ENCODE results near the gene ADGRB3. TPM values are rescaled to one million over a fixed set of nuclear protein-coding genes. Genes with fewer than 3 reads are reported as not detected.
"Not testable (repeated sequence)": the region's sequence is repeated elsewhere in the genome, so short reads cannot be mapped to it uniquely, and the experiment has no call there.

Gene ADGRB3
- total and polyA plus RNA-seq, 4 donors = 26.9 to 99.7 (median 60.2) TPM

- Histone ChIP-seq H3K27ac (ENCODE audit: low read depth, low read length) (peak overlapping the region; percentile 54), H3K27me3 (ENCODE audit: control insufficient read depth, insufficient read depth, low read length) (no peaks in the 10 kb centered on the region), H3K4me1 (ENCODE audit: control insufficient read depth, insufficient read depth, low read length) (no peaks in the 10 kb centered on the region), H3K4me3 (ENCODE audit: low read depth, low read length) (no peak overlapping the region), H3K36me3 (ENCODE audit: control insufficient read depth, insufficient read depth, low read length) (no peaks in the 10 kb centered on the region), H3K9me3 (ENCODE audit: control insufficient read depth, insufficient read depth, low read length) (no peaks in the 10 kb centered on the region)
- WGBS (ENCODE audit: insufficient coverage) = 82% methylated on average over 3 of the region's 4 CpGs
- DNase-seq (ENCODE audit: low read depth in 4 of 6, low spot score in 6 of 6) = peak in 3 of 6 donors; percentile 11 to 38 (median 15)
These were observed 245.2 kb downstream of the ADGRB3 start for GRCh38 chr6:68880050-68880813.

GRCh38 chr6:68883325-68883724 is 248.2 kb downstream of the ADGRB3 start:
- not testable (repeated sequence) for DNase-seq (ENCODE audit: low read depth in 4 of 6, low spot score in 6 of 6); H3K4me3 ChIP-seq (ENCODE audit: low read depth, low read length); H3K27ac ChIP-seq (ENCODE audit: low read depth, low read length); H3K27me3 ChIP-seq (ENCODE audit: control insufficient read depth, insufficient read depth, low read length); H3K4me1 ChIP-seq (ENCODE audit: control insufficient read depth, insufficient read depth, low read length); H3K9me3 ChIP-seq (ENCODE audit: control insufficient read depth, insufficient read depth, low read length); H3K36me3 ChIP-seq (ENCODE audit: control insufficient read depth, insufficient read depth, low read length)
- 81% methylated on average over 8 of the region's 9 CpGs for whole genome bisulfite sequencing (ENCODE audit: insufficient coverage)

- no peak for DNase-seq (ENCODE audit: low read depth in 4 of 6, low spot score in 6 of 6)
- Histone ChIP-seq H3K36me3 (ENCODE audit: control insufficient read depth, insufficient read depth, low read length) (no peaks in the 10 kb centered on the region), H3K4me3 (ENCODE audit: low read depth, low read length) (no peak overlapping the region), H3K27ac (ENCODE audit: low read depth, low read length) (no peak overlapping the region), H3K27me3 (ENCODE audit: control insufficient read depth, insufficient read depth, low read length) (no peaks in the 10 kb centered on the region), H3K9me3 (ENCODE audit: control insufficient read depth, insufficient read depth, low read length) (no peaks in the 10 kb centered on the region), H3K4me1 (ENCODE audit: control insufficient read depth, insufficient read depth, low read length) (no peaks in the 10 kb centered on the region)
These were observed 256.3 kb downstream of the ADGRB3 start for GRCh38 chr6:68891419-68891818.

GRCh38 chr6:68892452-68892851 is 257.4 kb downstream of the ADGRB3 start:
- DNase-seq (ENCODE audit: low read depth in 4 of 6, low spot score in 6 of 6) = no peak
- Histone ChIP-seq H3K27ac (ENCODE audit: low read depth, low read length) (no peak overlapping the region), H3K27me3 (ENCODE audit: control insufficient read depth, insufficient read depth, low read length) (no peaks in the 10 kb centered on the region), H3K4me3 (ENCODE audit: low read depth, low read length) (no peak overlapping the region), H3K4me1 (ENCODE audit: control insufficient read depth, insufficient read depth, low read length) (no peaks in the 10 kb centered on the region), H3K9me3 (ENCODE audit: control insufficient read depth, insufficient read depth, low read length) (no peaks in the 10 kb centered on the region), H3K36me3 (ENCODE audit: control insufficient read depth, insufficient read depth, low read length) (no peaks in the 10 kb centered on the region)
- WGBS (ENCODE audit: insufficient coverage) = no CpG with 5 or more reads among the region's 3 CpGs

- H3K4me3 ChIP-seq (ENCODE audit: low read depth, low read length) = no peak overlapping the region
- WGBS (ENCODE audit: insufficient coverage) = no CpG with 5 or more reads among the region's 1 CpG
- H3K27ac ChIP-seq (ENCODE audit: low read depth, low read length) = no peak overlapping the region
- no peaks in the 10 kb centered on the region for H3K27me3 ChIP-seq (ENCODE audit: control insufficient read depth, insufficient read depth, low read length)
- no peak for DNase-seq (ENCODE audit: low read depth in 4 of 6, low spot score in 6 of 6)
- no peaks in the 10 kb centered on the region for H3K9me3 ChIP-seq (ENCODE audit: control insufficient read depth, insufficient read depth, low read length)
- H3K36me3 ChIP-seq (ENCODE audit: control insufficient read depth, insufficient read depth, low read length) = no peaks in the 10 kb centered on the region
- H3K4me1 ChIP-seq (ENCODE audit: control insufficient read depth, insufficient read depth, low read length) = no peaks in the 10 kb centered on the region
These were observed 260.8 kb downstream of the ADGRB3 start for GRCh38 chr6:68895929-68896328.

- Histone ChIP-seq H3K27me3 (ENCODE audit: control insufficient read depth, insufficient read depth, low read length) (no peaks in the 10 kb centered on the region), H3K27ac (ENCODE audit: low read depth, low read length) (no peak overlapping the region), H3K4me1 (ENCODE audit: control insufficient read depth, insufficient read depth, low read length) (no peaks in the 10 kb centered on the region), H3K36me3 (ENCODE audit: control insufficient read depth, insufficient read depth, low read length) (no peaks in the 10 kb centered on the region), H3K9me3 (ENCODE audit: control insufficient read depth, insufficient read depth, low read length) (no peaks in the 10 kb centered on the region), H3K4me3 (ENCODE audit: low read depth, low read length) (no peak overlapping the region)
- no peak for DNase-seq (ENCODE audit: low read depth in 4 of 6, low spot score in 6 of 6)
- WGBS (ENCODE audit: insufficient coverage) = no CpG with 5 or more reads among the region's 1 CpG
These were observed 266.0 kb downstream of the ADGRB3 start for GRCh38 chr6:68901044-68901443.

- no peaks in the 10 kb centered on the region for H3K4me1 ChIP-seq (ENCODE audit: control insufficient read depth, insufficient read depth, low read length)
- peak overlapping the region; percentile 71 for H3K27ac ChIP-seq (ENCODE audit: low read depth, low read length)
- H3K9me3 ChIP-seq (ENCODE audit: control insufficient read depth, insufficient read depth, low read length) = no peaks in the 10 kb centered on the region
- no peaks in the 10 kb centered on the region for H3K27me3 ChIP-seq (ENCODE audit: control insufficient read depth, insufficient read depth, low read length)
- no CpG with 5 or more reads among the region's 3 CpGs for WGBS (ENCODE audit: insufficient coverage)
- no peak for DNase-seq (ENCODE audit: low read depth in 4 of 6, low spot score in 6 of 6)
- H3K4me3 ChIP-seq (ENCODE audit: low read depth, low read length) = no peak overlapping the region
- no peaks in the 10 kb centered on the region for H3K36me3 ChIP-seq (ENCODE audit: control insufficient read depth, insufficient read depth, low read length)
These were observed 276.3 kb downstream of the ADGRB3 start for GRCh38 chr6:68911334-68911733.

GRCh38 chr6:68911811-68912210 is 276.7 kb downstream of the ADGRB3 start:
- DNase-seq (ENCODE audit: low read depth in 4 of 6, low spot score in 6 of 6) = peak in 1 of 6 donors; percentile 6
- H3K4me1 ChIP-seq (ENCODE audit: control insufficient read depth, insufficient read depth, low read length) = no peaks in the 10 kb centered on the region
- H3K4me3 ChIP-seq (ENCODE audit: low read depth, low read length) = no peak overlapping the region
- H3K27ac ChIP-seq (ENCODE audit: low read depth, low read length) = peak overlapping the region; percentile 71
- no peaks in the 10 kb centered on the region for H3K36me3 ChIP-seq (ENCODE audit: control insufficient read depth, insufficient read depth, low read length)
- no peaks in the 10 kb centered on the region for H3K27me3 ChIP-seq (ENCODE audit: control insufficient read depth, insufficient read depth, low read length)
- no peaks in the 10 kb centered on the region for H3K9me3 ChIP-seq (ENCODE audit: control insufficient read depth, insufficient read depth, low read length)

GRCh38 chr6:68912805-68913204 is 277.7 kb downstream of the ADGRB3 start:
- not testable (repeated sequence) for H3K9me3 ChIP-seq (ENCODE audit: control insufficient read depth, insufficient read depth, low read length); H3K36me3 ChIP-seq (ENCODE audit: control insufficient read depth, insufficient read depth, low read length); DNase-seq (ENCODE audit: low read depth in 4 of 6, low spot score in 6 of 6); H3K27ac ChIP-seq (ENCODE audit: low read depth, low read length); H3K4me1 ChIP-seq (ENCODE audit: control insufficient read depth, insufficient read depth, low read length); H3K4me3 ChIP-seq (ENCODE audit: low read depth, low read length); H3K27me3 ChIP-seq (ENCODE audit: control insufficient read depth, insufficient read depth, low read length)
- WGBS (ENCODE audit: insufficient coverage) = 98% methylated on average over 6 of the region's 9 CpGs

GRCh38 chr6:68915586-68915985 is 280.5 kb downstream of the ADGRB3 start:
- Histone ChIP-seq H3K27me3 (ENCODE audit: control insufficient read depth, insufficient read depth, low read length) (no peaks in the 10 kb centered on the region), H3K36me3 (ENCODE audit: control insufficient read depth, insufficient read depth, low read length) (no peaks in the 10 kb centered on the region), H3K9me3 (ENCODE audit: control insufficient read depth, insufficient read depth, low read length) (no peaks in the 10 kb centered on the region), H3K27ac (ENCODE audit: low read depth, low read length) (no peak overlapping the region), H3K4me3 (ENCODE audit: low read depth, low read length) (no peak overlapping the region), H3K4me1 (ENCODE audit: control insufficient read depth, insufficient read depth, low read length) (no peaks in the 10 kb centered on the region)
- no CpG with 5 or more reads among the region's 2 CpGs for WGBS (ENCODE audit: insufficient coverage)
- no peak for DNase-seq (ENCODE audit: low read depth in 4 of 6, low spot score in 6 of 6)
